IPS DF 6.9 (cell line): ENCODE data around the gene KHSRP.
"Not testable (repeated sequence)": the region's sequence is repeated elsewhere in the genome, so short reads cannot be mapped to it uniquely, and the experiment has no call there.

Source experiments
- DNase-seq: peaks from one replicate; pipeline ENCODE4 v3.0.0-alpha.2; 2013; ENCODE audit warnings: low read depth, low spot score
- H3K27ac ChIP-seq: one replicate; pipeline ENCODE4 v1.5.1; 2013; ENCODE audit warnings: low read length, control low read depth
- H3K27me3 ChIP-seq: 2 replicates; pipeline ENCODE4 v1.6.1; 2013; ENCODE audit warnings: mild to moderate bottlenecking, low read length; ENCODE audit not compliant: control insufficient read depth, insufficient read depth
- H3K36me3 ChIP-seq: 2 replicates; pipeline ENCODE4 v1.6.1; 2013; ENCODE audit warnings: low read length; ENCODE audit not compliant: control insufficient read depth, insufficient read depth
- H3K4me1 ChIP-seq: 2 replicates; pipeline ENCODE4 v1.6.1; 2013; ENCODE audit warnings: low read length; ENCODE audit not compliant: control insufficient read depth, insufficient read depth
- H3K4me3 ChIP-seq: 2 replicates; pipeline ENCODE4 v1.5.1; 2013; ENCODE audit warnings: mild to moderate bottlenecking, low read length
- H3K9me3 ChIP-seq: 2 replicates; pipeline ENCODE4 v1.6.1; 2013; ENCODE audit warnings: low read length, inconsistent platforms; ENCODE audit not compliant: control insufficient read depth, insufficient read depth
- WGBS: extraction: QIAGEN DNeasy Blood & Tissue Kit; methylation state at CpG from one replicate; pipeline ENCODE4 v1.1.7; 2013; ENCODE audit warnings: mixed read lengths, missing lambda C conversion rate; ENCODE audit not compliant: insufficient read length, insufficient coverage; 5-methylcytosine and 5-hydroxymethylcytosine counted together

Gene KHSRP

DNA sequence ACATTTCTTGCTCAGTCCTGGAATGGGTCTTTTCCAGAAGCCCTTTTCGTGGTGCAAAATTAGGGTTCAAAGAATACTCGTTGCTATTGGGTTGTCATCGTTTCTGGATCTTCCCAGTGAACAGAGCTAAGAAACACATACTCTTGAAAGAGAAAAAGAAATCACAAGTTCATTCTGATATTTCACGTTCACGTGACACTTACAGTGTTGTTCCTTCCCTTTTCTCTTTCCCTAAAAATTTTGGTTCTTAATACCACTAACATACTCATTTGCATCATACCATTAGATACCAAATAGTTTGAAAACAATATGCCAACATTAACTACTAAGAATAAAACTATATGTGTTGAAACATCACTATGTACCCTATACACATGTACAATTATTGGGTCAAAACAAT lies 18.2 kb downstream of the KHSRP start:
- Histone ChIP-seq H3K9me3 (no peaks in the 10 kb centered on the region), H3K4me3 (no peak overlapping the region), H3K27ac (no peak overlapping the region), H3K4me1 (no peaks in the 10 kb centered on the region), H3K36me3 (no peaks in the 10 kb centered on the region), H3K27me3 (no peaks in the 10 kb centered on the region)
- no CpG with 5 or more reads among the region's 5 CpGs for WGBS
- DNase-seq, result no peak

DNA sequence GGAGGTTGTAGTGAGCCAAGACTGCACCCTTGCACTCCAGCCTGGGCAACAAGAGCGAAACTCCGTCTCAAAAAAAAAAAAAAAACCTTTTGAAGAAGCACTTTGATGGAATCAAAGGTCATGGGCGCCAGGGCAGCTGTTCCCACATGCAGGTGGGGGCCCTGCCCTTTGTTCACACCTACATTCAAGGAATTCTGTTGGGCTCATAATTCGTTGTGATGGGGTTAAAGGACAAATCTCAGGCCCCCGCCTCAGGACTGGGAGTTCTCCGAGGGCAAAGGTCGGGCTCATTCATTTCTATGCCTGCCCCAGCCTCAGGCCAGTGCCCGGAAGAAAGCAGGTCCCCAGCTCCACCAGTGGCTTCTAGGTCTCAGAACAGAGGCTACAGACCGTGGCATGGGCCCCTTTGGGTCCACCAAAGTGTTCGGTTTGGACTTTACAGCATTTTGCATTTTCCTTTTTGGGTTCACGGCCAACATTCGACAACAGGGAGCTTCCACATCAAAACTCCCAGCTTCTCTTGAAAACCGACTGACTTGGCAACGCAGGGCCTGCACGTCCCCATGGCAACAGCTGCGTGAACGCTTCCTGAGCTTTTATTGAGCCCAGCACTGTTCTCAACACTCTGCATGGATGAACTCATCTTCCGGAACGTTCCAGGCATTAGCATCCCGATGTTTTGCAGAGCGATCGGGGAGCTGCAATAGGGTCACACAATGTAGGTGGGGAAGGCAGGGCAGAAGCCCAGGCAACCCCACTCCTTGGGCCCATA lies 21.6 kb downstream of the KHSRP start:
- no peaks in the 10 kb centered on the region for H3K9me3 ChIP-seq
- no peaks in the 10 kb centered on the region for H3K27me3 ChIP-seq
- no peak overlapping the region for H3K4me3 ChIP-seq
- H3K36me3 ChIP-seq, result no peaks in the 10 kb centered on the region
- no peak overlapping the region for H3K27ac ChIP-seq
- WGBS, result no CpG with 5 or more reads among the region's 22 CpGs
- DNase-seq, result no peak
- no peaks in the 10 kb centered on the region for H3K4me1 ChIP-seq

DNA sequence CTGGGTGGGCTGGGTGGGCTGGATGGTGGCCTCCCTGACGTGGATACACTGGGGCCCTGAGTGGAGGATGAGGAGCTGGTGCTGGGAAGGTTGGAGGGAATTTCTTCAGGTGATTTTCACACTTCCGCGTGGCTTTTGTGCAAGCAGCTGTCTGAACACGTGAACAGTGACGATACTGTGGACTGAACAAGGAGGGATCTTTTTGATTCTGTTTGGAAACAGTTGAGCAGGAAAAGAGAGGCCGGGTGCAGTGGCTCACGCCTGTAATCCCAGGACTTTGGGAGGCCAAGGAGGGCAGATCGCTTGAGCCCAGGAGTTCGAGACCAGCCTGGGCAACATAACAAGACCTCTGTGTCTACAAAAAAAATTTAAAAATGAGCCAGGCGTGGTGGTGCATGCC lies 22.6 kb downstream of the KHSRP start:
- Histone ChIP-seq H3K9me3 (no peaks in the 10 kb centered on the region), H3K27ac (no peak overlapping the region), H3K36me3 (no peaks in the 10 kb centered on the region), H3K27me3 (no peaks in the 10 kb centered on the region), H3K4me3 (no peak overlapping the region), H3K4me1 (no peaks in the 10 kb centered on the region)
- no CpG with 5 or more reads among the region's 10 CpGs for WGBS
- DNase-seq, result no peak

DNA sequence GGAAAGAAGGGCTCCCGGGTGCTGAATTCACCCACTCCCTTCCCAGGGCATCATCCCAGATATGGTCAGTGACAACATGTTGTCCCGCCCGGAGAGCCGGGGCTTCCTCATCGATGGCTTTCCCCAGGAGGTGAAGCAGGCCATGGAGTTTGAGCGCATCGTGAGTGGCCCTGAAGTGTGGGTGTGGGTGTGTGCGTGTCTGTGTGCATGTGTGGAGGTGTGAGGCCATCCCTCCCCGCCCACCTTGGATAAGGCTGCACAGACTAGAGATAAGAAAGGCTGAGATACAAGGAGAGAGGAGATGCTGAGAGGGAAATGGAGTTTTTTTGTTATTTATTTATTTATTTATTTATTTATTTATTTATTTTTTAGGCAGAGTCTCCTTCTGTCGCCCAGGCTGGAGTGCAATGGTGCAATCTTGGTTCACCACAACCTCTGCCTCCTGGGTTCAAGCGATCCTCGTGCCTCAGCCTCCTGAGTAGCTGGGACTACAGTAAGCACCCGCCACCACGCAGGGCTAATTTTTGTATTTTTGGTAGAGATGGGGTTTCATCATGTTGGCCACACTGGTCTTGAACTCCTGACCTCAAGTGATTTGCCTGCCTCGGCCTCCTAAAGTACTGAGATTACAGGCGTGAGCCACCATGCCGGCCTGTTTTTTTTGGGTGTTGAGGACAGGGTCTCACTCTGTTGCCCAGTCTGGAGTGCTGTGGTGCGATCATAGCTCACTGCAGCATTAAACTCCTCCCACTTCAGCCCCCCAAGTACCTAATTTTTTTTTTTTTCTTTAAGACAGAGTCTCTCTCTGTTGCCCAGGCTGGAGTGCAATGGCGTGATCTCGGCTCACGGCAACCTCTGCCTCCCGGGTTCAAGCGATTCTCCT lies 24.3 kb downstream of the KHSRP start:
- no CpG with 5 or more reads among the region's 23 CpGs for WGBS
- not testable (repeated sequence) for H3K36me3 ChIP-seq, H3K4me3 ChIP-seq, H3K27ac ChIP-seq, DNase-seq, H3K4me1 ChIP-seq, H3K27me3 ChIP-seq, H3K9me3 ChIP-seq

DNA sequence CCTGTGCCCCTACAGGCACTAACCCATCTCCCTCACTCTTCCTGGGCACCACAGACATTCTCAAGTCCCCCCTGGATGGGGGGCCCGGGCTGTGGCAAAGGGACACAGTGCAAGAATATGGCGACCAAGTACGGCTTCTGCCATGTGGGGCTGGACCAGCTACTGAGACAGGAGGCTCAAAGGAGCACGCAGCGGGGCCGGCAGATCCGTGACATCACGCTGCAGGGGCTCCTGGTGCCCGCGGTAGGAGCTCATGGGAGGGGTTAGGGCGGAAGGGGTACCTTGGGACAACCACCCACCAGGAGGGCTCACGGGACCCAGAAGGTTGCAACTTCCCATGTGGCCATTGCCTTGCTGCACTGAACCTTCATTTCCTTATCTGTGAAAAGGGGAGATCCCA lies 28.3 kb downstream of the KHSRP start:
- no CpG with 5 or more reads among the region's 12 CpGs for WGBS
- no peaks in the 10 kb centered on the region for H3K9me3 ChIP-seq
- no peaks in the 10 kb centered on the region for H3K36me3 ChIP-seq
- no peak for DNase-seq
- H3K27ac ChIP-seq, result no peak overlapping the region
- H3K4me1 ChIP-seq, result peaks cover 2% of the 10 kb centered on the region
- H3K4me3 ChIP-seq, result no peak overlapping the region
- no peaks in the 10 kb centered on the region for H3K27me3 ChIP-seq

DNA sequence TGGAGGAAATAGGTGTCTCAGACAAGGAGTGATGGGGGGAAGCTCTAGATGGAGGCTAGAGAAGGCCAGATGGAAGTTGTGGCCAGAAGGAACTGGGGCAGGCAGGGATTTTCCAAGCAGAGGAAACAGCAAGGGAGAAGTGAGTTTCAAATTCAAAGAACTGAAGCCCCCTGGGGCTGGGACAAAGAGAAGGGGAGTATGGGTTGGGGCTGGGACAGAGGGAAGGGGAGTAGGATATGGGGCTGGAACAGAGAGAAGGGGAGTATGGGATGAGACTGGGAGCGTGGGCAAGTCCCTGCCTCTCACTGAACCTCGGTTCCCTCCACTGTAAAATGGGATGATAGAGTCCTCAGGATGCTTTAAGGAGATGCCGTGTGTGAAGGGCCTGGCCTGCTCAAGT lies 29.8 kb downstream of the KHSRP start:
- H3K36me3 ChIP-seq, result no peaks in the 10 kb centered on the region
- no peak overlapping the region for H3K27ac ChIP-seq

DNA sequence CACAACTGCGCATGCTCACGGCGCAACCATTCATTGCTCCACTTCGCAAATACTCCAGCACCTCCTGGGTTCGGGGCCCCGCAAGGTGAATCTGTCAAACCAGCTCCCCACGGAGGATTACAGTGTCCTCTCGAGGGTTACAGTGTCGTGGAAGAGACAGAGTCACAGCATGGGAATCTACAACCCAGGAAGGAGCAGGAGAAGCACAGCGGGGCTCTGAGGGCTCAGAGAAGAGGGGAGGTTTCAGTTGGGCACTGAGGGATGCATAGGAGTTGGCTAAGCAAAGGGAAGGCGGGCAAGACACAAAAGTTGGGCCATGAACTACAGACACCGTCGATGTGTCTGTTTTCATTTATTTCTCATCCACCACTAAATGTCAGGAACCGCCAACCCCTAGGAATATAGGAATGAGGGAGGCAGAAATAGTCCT lies 30.6 kb downstream of the KHSRP start:
- peak; percentile 79 for DNase-seq
- Histone ChIP-seq H3K36me3 (peaks cover 4% of the 10 kb centered on the region; the same call in 1 of the 2 replicates), H3K27ac (no peak overlapping the region), H3K4me1 (peaks cover 2% of the 10 kb centered on the region), H3K27me3 (no peaks in the 10 kb centered on the region), H3K9me3 (no peaks in the 10 kb centered on the region), H3K4me3 (peak overlapping the region; percentile 79; the same call in 1 of the 2 replicates)
- no CpG with 5 or more reads among the region's 14 CpGs for WGBS

More for the DNA sequence above, 29.8 kb downstream of the KHSRP start:
- H3K9me3 ChIP-seq, result no peaks in the 10 kb centered on the region
- no CpG with 5 or more reads among the region's 3 CpGs for WGBS
- no peaks in the 10 kb centered on the region for H3K27me3 ChIP-seq
- H3K4me1 ChIP-seq, result peaks cover 2% of the 10 kb centered on the region
- no peak overlapping the region for H3K4me3 ChIP-seq
- DNase-seq, result no peak

DNA sequence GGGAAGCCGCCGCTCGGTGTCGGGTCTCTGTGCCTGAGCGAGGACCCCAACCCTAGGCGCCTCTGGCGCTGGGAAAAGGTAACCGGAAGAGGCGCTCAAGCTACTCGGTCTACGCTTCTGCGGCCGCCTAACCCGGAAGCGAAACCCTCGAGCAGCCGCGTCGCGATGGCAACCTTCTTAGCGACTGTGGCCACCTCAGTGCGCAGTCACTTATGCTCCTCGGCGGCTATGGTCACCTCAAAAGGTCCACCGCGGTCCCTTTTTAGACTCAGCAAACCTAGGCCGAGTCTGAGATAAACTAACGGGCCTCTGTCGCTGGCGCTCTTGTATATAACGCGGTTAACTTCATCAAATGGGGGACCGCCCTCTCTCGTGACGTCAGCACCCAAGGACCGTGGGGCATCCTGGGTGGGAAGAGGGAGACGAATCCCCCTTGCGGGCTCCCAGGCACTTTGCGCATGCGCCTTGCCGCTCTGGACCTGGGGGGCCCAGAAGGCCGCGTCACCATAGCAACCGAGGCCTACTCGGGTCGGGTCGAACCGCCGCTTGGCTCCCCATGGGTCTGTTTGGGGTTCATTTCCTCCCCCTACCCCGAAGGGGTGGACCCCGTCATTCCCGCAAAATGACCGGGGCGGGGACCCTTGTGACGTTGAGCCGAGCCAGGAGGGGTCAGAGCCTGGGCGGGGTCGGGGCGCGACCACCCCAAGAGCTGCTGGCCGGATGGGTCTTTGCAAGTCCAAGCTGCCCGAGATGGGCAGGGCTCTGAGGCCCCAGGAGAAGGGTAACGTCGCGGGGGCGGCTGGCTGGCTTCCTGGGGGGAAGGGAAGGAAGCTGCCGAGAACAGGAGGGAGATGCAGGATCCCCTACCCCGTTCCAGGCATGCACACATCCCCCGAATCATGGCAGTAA lies 31.3 kb downstream of the KHSRP start, which contains the start of gene GTF2F1:
TSS of gene GTF2F1 (minus strand) at position 91 of the 909 bp plus-strand sequence. CDS start 169 bp downstream, outside the sequence.
- no CpG with 5 or more reads among the region's 69 CpGs for WGBS
- peak within 1 kb of the TSS; percentile 79 for H3K4me3 ChIP-seq
- no peak within 1 kb of the TSS for H3K27ac ChIP-seq
- H3K4me1 ChIP-seq, result peaks cover 2% of the 10 kb centered on the region
- DNase-seq, result peak; percentile 74
- no peaks in the 10 kb centered on the region for H3K9me3 ChIP-seq
- no peaks in the 10 kb centered on the region for H3K27me3 ChIP-seq
- peaks cover 9% of the 10 kb centered on the region; the same call in 1 of the 2 replicates for H3K36me3 ChIP-seq

DNA sequence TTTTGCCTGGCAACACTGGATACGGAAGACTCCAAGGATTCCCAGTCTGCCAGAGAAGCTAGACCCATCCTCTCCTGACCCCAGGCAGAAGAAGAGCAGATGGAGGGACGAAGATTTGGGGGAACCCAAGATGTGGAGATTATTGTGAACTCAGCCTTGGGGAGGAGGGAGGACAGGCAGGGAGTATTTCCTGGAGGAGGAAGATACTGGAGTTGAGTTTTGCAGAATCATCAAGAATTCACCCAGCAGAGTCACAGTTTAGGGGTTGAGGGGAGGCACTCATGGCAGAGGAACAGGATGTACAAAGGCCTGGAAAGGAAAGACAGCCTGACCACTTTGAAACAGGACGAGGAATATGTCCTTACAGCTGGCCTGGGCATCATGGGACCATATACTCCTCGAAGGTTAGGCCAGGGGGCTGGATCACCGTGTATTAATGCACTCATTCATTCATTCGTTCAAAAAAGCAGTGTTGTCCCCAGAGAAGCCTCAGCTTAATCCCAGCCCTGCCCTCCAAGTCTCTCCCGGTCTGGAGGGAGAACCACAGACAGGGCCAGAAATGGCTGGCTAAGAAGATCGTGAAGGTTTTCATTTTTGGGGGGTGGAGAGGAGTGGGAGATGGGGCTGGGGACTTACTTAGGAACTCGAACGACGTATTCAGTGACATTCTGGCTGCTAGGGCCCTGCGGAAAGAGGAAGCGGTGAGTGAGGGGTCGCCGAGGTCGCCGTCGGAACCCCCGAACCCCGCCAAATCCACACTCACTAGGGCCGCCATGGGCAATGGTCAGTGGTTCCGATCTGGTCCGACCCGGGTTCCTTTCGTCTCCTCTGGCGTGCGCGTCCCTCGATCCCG lies 32.2 kb downstream of the KHSRP start:
- H3K9me3 ChIP-seq, result no peaks in the 10 kb centered on the region
- no peaks in the 10 kb centered on the region for H3K27me3 ChIP-seq
- H3K4me1 ChIP-seq, result peaks cover 2% of the 10 kb centered on the region
- peak overlapping the region; percentile 79 for H3K4me3 ChIP-seq
- no CpG with 5 or more reads among the region's 30 CpGs for WGBS
- H3K36me3 ChIP-seq, result peaks cover 13% of the 10 kb centered on the region
- no peak for DNase-seq
- no peak overlapping the region for H3K27ac ChIP-seq
